Endothelial cell of umbilical vein (primary cell): ENCODE results near the gene IVD. TPM values are rescaled to one million over a fixed set of nuclear protein-coding genes. Genes with fewer than 3 reads are reported as not detected.

ENCODE experiments used
- BruUV-seq: library from RNA; stranded (reverse); fragments of 400-500 nt; replicated peaks from 2 replicates; lab custom pipeline; 2021; lab: Mats Ljungman, UMichigan
- CTCF ChIA-PET: fragments of 300-600, 350-600 bp; sonication (Branson Sonifier 250); formaldehyde crosslinking; loops from one replicate; lab custom pipeline; 2021; ENCODE audit warnings: antibody characterized with exemption, inconsistent platforms; lab: Charles Lee
- POLR2A ChIA-PET: fragments of 300-600, 350-600 bp; sonication (Branson Sonifier 250); formaldehyde crosslinking; loops from one replicate; lab custom pipeline; 2021; ENCODE audit warnings: antibody characterized with exemption, inconsistent platforms; lab: Charles Lee
- DNase-seq: peaks from one replicate; pipeline ENCODE4 v3.0.0-alpha.2; 2011; ENCODE audit warnings: low read depth, low spot score
- FAIRE-seq: peaks from 2 replicates; lab custom pipeline; 2011; peaks lifted over from hg19 to GRCh38; lab: Jason Lieb, UNC
- H2AFZ ChIP-seq: 2 replicates; pipeline ENCODE4 v1.6.0; 2012; ENCODE audit warnings: low read depth, low read length, control low read depth, inconsistent platforms
- H3K27ac ChIP-seq: 2 replicates; pipeline ENCODE4 v1.5.1; 2011; ENCODE audit warnings: low read depth, mild to moderate bottlenecking, control low read depth, low read length, moderate library complexity; ENCODE audit not compliant: insufficient read depth
- H3K27me3 ChIP-seq, 2 experiments: 2 replicates each; pipeline versions ENCODE4 v1.6.0 to v1.6.1; 2011; ENCODE audit warnings: low read length in 2 of 2, mixed read lengths in 1 of 2; ENCODE audit not compliant: control insufficient read depth in 2 of 2, insufficient read depth in 2 of 2
- H3K36me3 ChIP-seq, 2 experiments: 2 replicates in 1 of 2; 3 replicates in 1 of 2; pipeline ENCODE4 v1.5.1; 2011; ENCODE audit warnings: low read length in 2 of 2, mild to moderate bottlenecking in 1 of 2, moderate library complexity in 1 of 2; ENCODE audit not compliant: control insufficient read depth in 2 of 2, insufficient read depth in 2 of 2; ENCODE audit errors: extremely low read depth in 1 of 2
- H3K4me1 ChIP-seq: 3 replicates; pipeline ENCODE4 v1.5.1; 2011; ENCODE audit warnings: mild to moderate bottlenecking, low read length; ENCODE audit not compliant: control insufficient read depth, insufficient read depth; ENCODE audit errors: extremely low read depth
- H3K4me2 ChIP-seq: 2 replicates; pipeline ENCODE4 v1.6.1; 2011; ENCODE audit warnings: low read length, control low read depth, mixed read lengths; ENCODE audit not compliant: insufficient read depth
- H3K4me3 ChIP-seq, 3 experiments: fragments of 200-600 bp in 1 of 3; sonication (generic), shearing (Covaris generic) in 1 of 3; replicated peaks in 1 of 3; 2 replicates each; pipeline ENCODE4 v1.5.1; 2011 to 2016; ENCODE audit warnings: control low read depth in 3 of 3, low read length in 3 of 3, mild to moderate bottlenecking in 2 of 3, inconsistent platforms in 1 of 3, low read depth in 1 of 3, moderate library complexity in 1 of 3; ENCODE audit not compliant: insufficient read depth in 1 of 3
- H3K79me2 ChIP-seq: 2 replicates; pipeline ENCODE4 v1.6.0; 2012; ENCODE audit warnings: low read length, inconsistent platforms; ENCODE audit not compliant: control insufficient read depth, insufficient read depth
- H3K9ac ChIP-seq: replicated peaks from 2 replicates; pipeline ENCODE3; 2011; ENCODE audit warnings: low read length, control low read depth; ENCODE audit not compliant: insufficient read depth; ENCODE audit errors: extremely low read depth
- H3K9me1 ChIP-seq: replicated peaks from 3 replicates; pipeline ENCODE4 v1.6.0; 2011; ENCODE audit warnings: mild to moderate bottlenecking, low read length; ENCODE audit not compliant: control insufficient read depth, insufficient read depth; ENCODE audit errors: extremely low read depth
- H3K9me3 ChIP-seq: replicated peaks from 2 replicates; pipeline ENCODE4 v1.5.1; 2012; ENCODE audit warnings: low read length, inconsistent platforms; ENCODE audit not compliant: control insufficient read depth, insufficient read depth
- H4K20me1 ChIP-seq: replicated peaks from 2 replicates; pipeline ENCODE3; 2011; ENCODE audit warnings: mild to moderate bottlenecking, low read length; ENCODE audit not compliant: control insufficient read depth, insufficient read depth; ENCODE audit errors: extremely low read depth
- EZH2 ChIP-seq: IDR thresholded peaks from 2 replicates; pipeline ENCODE4 v1.6.1; 2012; ENCODE audit warnings: borderline replicate concordance, low read depth, mild to moderate bottlenecking, moderate library complexity, low read length, inconsistent platforms; ENCODE audit not compliant: severe bottlenecking
- FOS ChIP-seq: IDR thresholded peaks from 2 replicates; pipeline ENCODE4 v1.6.1; 2011; ENCODE audit warnings: mild to moderate bottlenecking, low read length, moderate library complexity, borderline replicate concordance; ENCODE audit not compliant: insufficient read depth
- GATA2 ChIP-seq: IDR thresholded peaks from 2 replicates; pipeline ENCODE4 v1.7.0; 2011; ENCODE audit warnings: low read depth, mild to moderate bottlenecking, moderate library complexity, mixed read lengths, low read length; ENCODE audit not compliant: insufficient read length, insufficient read depth
- JUN ChIP-seq: IDR thresholded peaks from 2 replicates; pipeline ENCODE4 v1.6.1; 2011; ENCODE audit warnings: borderline replicate concordance, low read depth; ENCODE audit not compliant: insufficient read length, insufficient read depth
- MYC ChIP-seq: IDR thresholded peaks from one replicate; pipeline ENCODE4 v1.6.1; 2011; ENCODE audit warnings: mild to moderate bottlenecking, low read depth, low read length
- POLR2A ChIP-seq: IDR thresholded peaks from 2 replicates; pipeline ENCODE4 v1.6.1; 2012; ENCODE audit warnings: low read depth, mild to moderate bottlenecking, control low read depth, low read length
- POLR2AphosphoS5 ChIP-seq: IDR thresholded peaks from 2 replicates; pipeline ENCODE4 v1.6.1; 2012; ENCODE audit warnings: low read depth, mild to moderate bottlenecking, control low read depth, low read length, moderate library complexity; ENCODE audit not compliant: insufficient read depth
- dilution Hi-C: fragments of 300-500 bp; cut with MboI; formaldehyde crosslinking; loops from one replicate; pipeline ENCODE4 v1.15.0; 2019; ENCODE audit warnings: low sequenced_read_pairs; ENCODE audit not compliant: extremely low pct_ligation_motif_present
- intact Hi-C: fragments of 100-400 bp; cut with micrococcal nuclease; formaldehyde crosslinking; loops from one replicate; pipeline ENCODE4 v1.10.0; 2022
- polyA plus RNA-seq, 4 experiments: library from polyadenylated mRNA; depleted of rRNA in 3 of 4; stranded (reverse) in 3 of 4; unstranded in 1 of 4; fragments of >200 nt; gene quantifications; 2 replicates each; pipeline versions ENCODE4 v1.2.1 to v1.2.3, GENCODE V29; 2011 to 2012; ENCODE audit warnings: missing spikeins in 1 of 4
- total RNA-seq: library from RNA; stranded (reverse); gene quantifications from 2 replicates; pipeline ENCODE4 v1.2.3, GENCODE V29; 2021
- TF ChIP-seq, protein P1 (sequence below): IDR thresholded peaks from 2 replicates; pipeline ENCODE4 v1.6.1; 2011; ENCODE audit not compliant: insufficient read depth, insufficient read length
- TF ChIP-seq, protein P2 (sequence below), 2 donors: IDR thresholded peaks; 1 replicate in 1 of 2; 2 replicates in 1 of 2; pipeline ENCODE4 v1.5.1; 2011; ENCODE audit warnings: low read length in 2 of 2, mild to moderate bottlenecking in 2 of 2, moderate library complexity in 2 of 2, control low read depth in 1 of 2, inconsistent platforms in 1 of 2, low read depth in 1 of 2; ENCODE audit not compliant: insufficient read depth in 1 of 2; ENCODE audit errors: extremely low read depth in 1 of 2

The IVD gene
- total and polyA plus RNA-seq, 2 donors (not counting 3 experiments of a cell fraction or from before 2014, with no cell fraction given), result 34.1 to 62.5 TPM

DNA sequence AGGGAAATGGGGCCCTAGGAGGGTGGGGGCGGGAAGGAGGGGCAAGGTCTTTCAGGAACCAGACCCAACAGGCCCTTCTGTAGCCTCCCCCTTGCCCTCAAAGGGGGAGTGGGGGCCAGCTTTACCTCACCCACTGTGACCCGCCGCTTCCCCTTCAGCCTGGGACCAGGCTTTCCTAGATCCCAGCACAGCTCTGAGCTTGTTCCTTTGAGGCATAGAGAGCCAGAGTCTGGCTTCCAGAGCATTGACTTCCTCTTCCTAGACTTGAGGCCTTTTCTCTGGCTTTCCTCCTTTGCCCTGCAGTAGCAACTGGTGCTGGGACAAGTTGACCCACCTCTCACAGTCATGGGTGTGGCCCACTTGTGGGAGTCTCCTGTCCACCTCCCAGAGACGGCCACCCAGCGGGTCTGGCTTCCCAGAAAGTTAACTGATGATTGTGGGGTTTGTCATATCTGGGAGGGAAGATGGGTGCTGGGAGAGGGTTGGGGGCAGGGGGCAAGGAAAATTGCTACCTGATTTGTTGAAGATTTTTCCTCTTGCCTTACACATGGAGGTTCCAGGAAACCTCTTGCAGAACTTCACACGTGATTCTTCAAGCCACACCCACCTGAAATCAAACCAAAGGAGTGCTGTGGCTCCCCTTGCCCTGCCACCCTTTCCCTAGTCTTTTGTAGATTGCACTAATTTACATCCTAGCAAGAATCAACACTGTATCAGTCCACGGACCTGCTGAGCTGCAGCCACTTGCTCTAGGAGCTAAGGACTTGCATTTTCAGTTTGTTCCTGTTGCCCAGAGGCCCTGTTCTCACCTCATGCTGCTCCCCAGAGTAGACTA is 61.0 kb downstream of the IVD start:
- no peak overlapping the region for H3K4me3 ChIP-seq
- H3K9me1 ChIP-seq, result no peaks in the 10 kb centered on the region
- H3K4me2 ChIP-seq, result no peak overlapping the region
- H3K4me1 ChIP-seq, result peaks cover under 1% of the 10 kb centered on the region
- H3K9me3 ChIP-seq, result no peaks in the 10 kb centered on the region
- BruUV-seq, result no TSS peak
- intact Hi-C loops, result no loop called here
- no peaks in the 10 kb centered on the region for H4K20me1 ChIP-seq
- ChIA-PET POLR2A (no interaction called here), CTCF (interaction anchor here (0.6 kb wide), 1 partner anchor 19 kb away, joined by 4 read pairs; no protein-coding TSS in a partner anchor)
- TF ChIP-seq FOS (no peak), GATA2 (no peak), EZH2 (no peak), JUN (no peak), MYC (no peak), POLR2A (no peak), POLR2AphosphoS5 (no peak)
- TF ChIP-seq, protein P1, sequence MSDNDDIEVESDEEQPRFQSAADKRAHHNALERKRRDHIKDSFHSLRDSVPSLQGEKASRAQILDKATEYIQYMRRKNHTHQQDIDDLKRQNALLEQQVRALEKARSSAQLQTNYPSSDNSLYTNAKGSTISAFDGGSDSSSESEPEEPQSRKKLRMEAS, result no peak
- TF ChIP-seq, protein P2, sequence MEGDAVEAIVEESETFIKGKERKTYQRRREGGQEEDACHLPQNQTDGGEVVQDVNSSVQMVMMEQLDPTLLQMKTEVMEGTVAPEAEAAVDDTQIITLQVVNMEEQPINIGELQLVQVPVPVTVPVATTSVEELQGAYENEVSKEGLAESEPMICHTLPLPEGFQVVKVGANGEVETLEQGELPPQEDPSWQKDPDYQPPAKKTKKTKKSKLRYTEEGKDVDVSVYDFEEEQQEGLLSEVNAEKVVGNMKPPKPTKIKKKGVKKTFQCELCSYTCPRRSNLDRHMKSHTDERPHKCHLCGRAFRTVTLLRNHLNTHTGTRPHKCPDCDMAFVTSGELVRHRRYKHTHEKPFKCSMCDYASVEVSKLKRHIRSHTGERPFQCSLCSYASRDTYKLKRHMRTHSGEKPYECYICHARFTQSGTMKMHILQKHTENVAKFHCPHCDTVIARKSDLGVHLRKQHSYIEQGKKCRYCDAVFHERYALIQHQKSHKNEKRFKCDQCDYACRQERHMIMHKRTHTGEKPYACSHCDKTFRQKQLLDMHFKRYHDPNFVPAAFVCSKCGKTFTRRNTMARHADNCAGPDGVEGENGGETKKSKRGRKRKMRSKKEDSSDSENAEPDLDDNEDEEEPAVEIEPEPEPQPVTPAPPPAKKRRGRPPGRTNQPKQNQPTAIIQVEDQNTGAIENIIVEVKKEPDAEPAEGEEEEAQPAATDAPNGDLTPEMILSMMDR (IDR thresholded peaks at IDR 0.05; ENCODE audit: extremely low read depth in 1 of 2, insufficient read depth in 1 of 2, low read depth in 1 of 2, low read length in 2 of 2), result no peak
- no peak overlapping the region for H3K27ac ChIP-seq
- no peaks in the 10 kb centered on the region for H3K79me2 ChIP-seq
- H3K9ac ChIP-seq, result no peak overlapping the region
- dilution Hi-C loops, result no loop called here
- FAIRE-seq (no peak), DNase-seq (no peak)
- no peaks in the 10 kb centered on the region for H3K27me3 ChIP-seq
- H3K36me3 ChIP-seq, result peaks cover 0 to 23% of the 10 kb centered on the region in 2 experiments
- H2AFZ ChIP-seq, result no peak overlapping the region
